CD4-positive, alpha-beta memory T cell (primary cell): ENCODE data around the gene MRPS35. TPM values are rescaled to one million over a fixed set of nuclear protein-coding genes. Genes with fewer than 3 reads are reported as not detected.

Source experiments
- CTCF ChIA-PET: fragments of 350-600 bp; sonication (Branson Sonifier 250); formaldehyde crosslinking; loops from one replicate; lab custom pipeline; 2021; ENCODE audit warnings: inconsistent platforms; ENCODE audit not compliant: partially characterized antibody; lab: Charles Lee
- POLR2A ChIA-PET: fragments of 350-600 bp; sonication (Branson Sonifier 250); formaldehyde crosslinking; loops from one replicate; lab custom pipeline; 2021; ENCODE audit not compliant: partially characterized antibody; lab: Charles Lee
- DNase-seq, 5 donors: peaks; one replicate each; pipeline versions ENCODE4 v3.0.0 to v3.0.0-alpha.2; 2020 to 2022; ENCODE audit warnings: mixed read lengths in 1 of 5
- H3K27ac ChIP-seq: one replicate; pipeline ENCODE4 v1.7.0; 2013; ENCODE audit warnings: low read depth, low read length
- H3K27me3 ChIP-seq: 2 replicates; pipeline ENCODE4 v1.7.0; 2013; ENCODE audit warnings: mild to moderate bottlenecking, low read length, moderate library complexity; ENCODE audit not compliant: insufficient read depth
- H3K36me3 ChIP-seq: 2 replicates; pipeline ENCODE4 v1.7.0; 2013; ENCODE audit warnings: mild to moderate bottlenecking, low read length, moderate library complexity; ENCODE audit not compliant: insufficient read depth
- H3K4me1 ChIP-seq: 2 replicates; pipeline ENCODE4 v1.7.0; 2013; ENCODE audit warnings: mild to moderate bottlenecking, low read length, moderate library complexity; ENCODE audit not compliant: insufficient read depth
- H3K4me3 ChIP-seq, 2 donors: one replicate each; pipeline ENCODE4 v1.7.0; 2013; ENCODE audit warnings: low read length in 2 of 2, mild to moderate bottlenecking in 1 of 2
- H3K9me3 ChIP-seq, 2 donors: one replicate each; pipeline ENCODE4 v1.7.0; 2013; ENCODE audit warnings: low read length in 2 of 2, control low read depth in 1 of 2; ENCODE audit not compliant: control insufficient read depth in 1 of 2
- H3K27ac Mint-ChIP-seq, 7 donors: one replicate each; pipeline ENCODE4 v1.8.0; 2020 to 2021; ENCODE audit warnings: mixed read lengths in 7 of 7, mild to moderate bottlenecking in 6 of 7, inconsistent platforms in 3 of 7, moderate library complexity in 3 of 7
- H3K27me3 Mint-ChIP-seq, 2 donors: one replicate each; pipeline ENCODE4 v1.8.0; 2020 to 2021; ENCODE audit warnings: mixed read lengths in 2 of 2
- H3K36me3 Mint-ChIP-seq, 2 donors: one replicate each; pipeline ENCODE4 v1.8.0; 2020 to 2021; ENCODE audit warnings: mixed read lengths in 2 of 2, inconsistent platforms in 1 of 2, mild to moderate bottlenecking in 1 of 2
- H3K4me1 Mint-ChIP-seq, 4 donors: one replicate each; pipeline ENCODE4 v1.8.0; 2020 to 2021; ENCODE audit warnings: mixed read lengths in 4 of 4, mild to moderate bottlenecking in 1 of 4
- H3K4me3 Mint-ChIP-seq, 8 donors: one replicate each; pipeline ENCODE4 v1.8.0; 2020 to 2021; ENCODE audit warnings: mixed read lengths in 8 of 8, mild to moderate bottlenecking in 7 of 8, moderate library complexity in 6 of 8, inconsistent platforms in 3 of 8
- H3K9me3 Mint-ChIP-seq, 8 donors: one replicate each; pipeline ENCODE4 v1.8.0; 2020 to 2021; ENCODE audit warnings: mixed read lengths in 8 of 8, mild to moderate bottlenecking in 5 of 8, inconsistent platforms in 3 of 8, moderate library complexity in 1 of 8
- intact Hi-C: fragments of 100-400 bp; cut with micrococcal nuclease; formaldehyde crosslinking; loops from one replicate; pipeline ENCODE4 v1.15.1; 2023
- polyA plus RNA-seq, 2 donors: library from polyadenylated mRNA; unstranded; fragments of 300-500 nt; fragmentation: Illumina TruSeq; gene quantifications; one replicate each; pipeline ENCODE4 v1.2.3, GENCODE V29; 2021
- total RNA-seq, 2 experiments: library from RNA; stranded (reverse); gene quantifications; one replicate each; pipeline ENCODE4 v1.2.3, GENCODE V29; 2021

Gene MRPS35
- total and polyA plus RNA-seq, 4 experiments from 2014 or later, result 20.3 to 69.8 (median 41.2) TPM

DNA sequence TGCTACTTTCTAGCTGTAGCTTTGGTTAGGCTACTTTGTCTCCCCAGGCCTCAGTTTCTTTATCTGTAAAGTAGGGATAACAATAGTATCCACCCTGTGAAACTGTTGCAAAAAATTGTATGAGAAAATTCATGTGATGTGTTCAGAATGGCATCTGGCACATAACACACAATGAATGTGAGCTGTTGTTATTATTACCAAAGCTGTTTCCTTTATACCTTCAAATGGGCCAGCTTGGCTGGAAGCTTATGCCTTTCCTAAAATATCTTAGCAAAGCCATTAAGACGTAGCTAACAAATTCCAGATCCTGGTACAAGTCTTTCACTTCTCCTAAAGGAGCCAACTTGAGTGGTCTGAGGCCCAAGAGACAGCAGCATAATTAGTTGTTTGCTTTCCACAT lies 94.6 kb downstream of the MRPS35 start:
- Mint-ChIP-seq H3K27me3 (peaks cover 0 to 2% of the 10 kb centered on the region in 2 donors), H3K36me3 (no peaks in the 10 kb centered on the region), H3K4me3 (no peak overlapping the region), H3K9me3 (no peaks in the 10 kb centered on the region), H3K27ac (no peak overlapping the region), H3K4me1 (peaks cover 14 to 50% (median 34%) of the 10 kb centered on the region in 4 donors)
- Histone ChIP-seq H3K4me1 (peaks cover 12% of the 10 kb centered on the region), H3K4me3 (no peak overlapping the region), H3K27ac (no peak overlapping the region), H3K36me3 (no peaks in the 10 kb centered on the region), H3K27me3 (no peaks in the 10 kb centered on the region), H3K9me3 (no peaks in the 10 kb centered on the region)
- no peak for DNase-seq
- intact Hi-C loops, result no loop called here
- ChIA-PET CTCF (interaction anchor here (0.9 to 2.8 kb wide), 2 partner anchors 16 to 18 kb away, joined by 3 to 13 read pairs; no protein-coding TSS in a partner anchor), POLR2A (interaction anchor here (0.7 to 2.2 kb wide), 2 partner anchors 17 to 25 kb away, joined by 3 to 6 read pairs; partner anchors contain the start of genes KLHL42 and MANSC4)

Other genes with a start within 250 kb of the MRPS35 start
- gene PPFIBP1, start 186.6 kb upstream of the MRPS35 start, total RNA-seq, result 1 to 10 TPM; 5.2 to 6.5 TPM
- 1 to 10 TPM; 2.1 to 2.3 TPM for gene PPFIBP1, start 186.6 kb upstream of the MRPS35 start, polyA plus RNA-seq
- not detected for gene REP15, start 14.4 kb upstream of the MRPS35 start, total RNA-seq
- under 1 TPM in 1 of 2 donors, not detected in 1; 0.47 TPM for gene REP15, start 14.4 kb upstream of the MRPS35 start, polyA plus RNA-seq
- 10 to 100 TPM; 19.4 to 20.5 TPM for gene KLHL42, start 69.4 kb downstream of the MRPS35 start, total RNA-seq
- gene KLHL42, start 69.4 kb downstream of the MRPS35 start, polyA plus RNA-seq, result 10 to 100 TPM; 10.8 to 12.6 TPM
- gene MANSC4, start 69.4 kb downstream of the MRPS35 start, total RNA-seq, result not detected
- gene MANSC4, start 69.4 kb downstream of the MRPS35 start, polyA plus RNA-seq, result under 1 TPM in 1 of 2 donors, not detected in 1; 0.32 TPM